CD4-positive, alpha-beta T cell treated with Interleukin-4 for 4 hours (primary cell): Measurements from ENCODE around the gene GCN1.

Experiments used
- DNase-seq: peaks from one replicate; pipeline ENCODE4 v3.0.0-alpha.2; 2020

Gene GCN1

DNA sequence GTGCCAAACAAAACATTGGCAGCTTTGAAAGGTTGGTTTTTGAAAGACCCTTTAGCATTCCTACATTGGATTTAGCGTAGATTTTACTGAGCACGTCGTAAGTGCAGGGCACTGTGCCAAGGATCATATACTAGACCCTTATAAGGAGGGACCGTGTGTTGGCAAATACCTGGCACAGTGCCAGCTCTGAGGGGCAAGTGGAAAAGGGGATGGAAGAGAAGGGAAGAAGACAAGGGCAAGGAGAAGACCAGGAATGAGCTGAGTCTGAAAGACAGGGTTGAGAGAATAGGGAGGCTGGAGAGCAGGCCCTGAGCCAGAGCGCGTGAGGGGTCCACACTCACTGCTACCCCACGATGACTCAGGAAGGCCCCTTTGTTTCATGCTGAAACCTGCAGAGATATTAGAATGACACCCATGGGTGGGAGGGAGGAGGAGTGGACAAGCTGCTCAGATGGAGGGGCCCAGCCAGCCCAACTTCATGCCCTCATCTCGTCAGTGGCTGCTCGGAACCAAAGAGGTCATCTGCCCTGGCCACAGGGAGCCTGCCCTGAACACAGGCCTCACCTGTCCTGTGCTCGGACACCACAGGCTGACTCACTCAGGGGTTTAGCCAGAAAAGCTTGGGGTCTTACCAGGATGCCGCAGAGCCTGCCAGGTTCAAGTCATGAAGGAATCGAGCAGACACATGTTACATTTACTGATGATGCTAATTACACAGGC is 103.0 kb downstream of the GCN1 start:
- no peak for DNase-seq

GRCh38 chr12:120090626-120091295 is 103.8 kb downstream of the GCN1 start:
- no peak for DNase-seq

DNA sequence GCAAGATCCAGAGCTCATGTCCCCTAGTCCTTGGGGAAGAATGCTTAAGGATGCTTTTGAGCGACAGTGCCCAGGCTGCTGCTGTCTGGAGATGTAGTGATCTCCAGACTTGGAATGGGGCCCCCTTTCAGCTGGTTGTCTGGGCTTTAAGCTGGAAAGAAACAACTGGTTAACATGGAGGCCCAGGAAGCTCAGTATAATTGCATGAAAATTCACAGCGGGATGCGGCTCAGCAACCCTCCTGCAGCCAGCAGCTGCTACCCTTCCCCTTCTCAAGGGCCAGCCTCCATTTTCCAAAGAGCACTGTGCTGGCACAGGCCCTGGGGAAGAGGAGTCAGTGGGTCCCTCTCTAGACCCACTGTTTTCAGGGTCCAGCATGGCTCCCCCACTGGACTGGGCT is 104.3 kb downstream of the GCN1 start:
- no peak for DNase-seq

GRCh38 chr12:120089796-120090195 is 104.7 kb downstream of the GCN1 start:
- DNase-seq = no peak

DNA sequence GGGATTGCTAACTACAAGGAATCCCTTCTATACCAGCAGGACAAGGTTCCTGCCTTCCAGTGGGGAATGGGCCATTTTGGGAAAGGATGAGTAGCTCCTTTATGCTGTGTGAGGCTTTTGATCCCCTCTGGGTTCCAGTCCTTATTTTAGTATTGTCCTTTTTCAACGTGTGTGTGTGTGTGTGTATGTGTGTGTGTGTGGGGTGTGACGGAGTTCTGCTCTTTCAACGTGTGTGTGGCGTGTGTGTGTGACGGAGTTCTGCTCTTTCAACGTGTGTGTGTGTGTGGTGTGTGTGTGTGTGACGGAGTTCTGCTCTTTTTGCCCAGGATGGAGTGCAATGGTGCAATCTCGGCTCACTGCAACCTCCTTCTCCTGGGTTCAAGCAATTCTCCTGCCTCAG is 105.4 kb downstream of the GCN1 start:
- no peak for DNase-seq

GRCh38 chr12:120086801-120087621 is 107.5 kb downstream of the GCN1 start:
- DNase-seq = peak; percentile 100

DNA sequence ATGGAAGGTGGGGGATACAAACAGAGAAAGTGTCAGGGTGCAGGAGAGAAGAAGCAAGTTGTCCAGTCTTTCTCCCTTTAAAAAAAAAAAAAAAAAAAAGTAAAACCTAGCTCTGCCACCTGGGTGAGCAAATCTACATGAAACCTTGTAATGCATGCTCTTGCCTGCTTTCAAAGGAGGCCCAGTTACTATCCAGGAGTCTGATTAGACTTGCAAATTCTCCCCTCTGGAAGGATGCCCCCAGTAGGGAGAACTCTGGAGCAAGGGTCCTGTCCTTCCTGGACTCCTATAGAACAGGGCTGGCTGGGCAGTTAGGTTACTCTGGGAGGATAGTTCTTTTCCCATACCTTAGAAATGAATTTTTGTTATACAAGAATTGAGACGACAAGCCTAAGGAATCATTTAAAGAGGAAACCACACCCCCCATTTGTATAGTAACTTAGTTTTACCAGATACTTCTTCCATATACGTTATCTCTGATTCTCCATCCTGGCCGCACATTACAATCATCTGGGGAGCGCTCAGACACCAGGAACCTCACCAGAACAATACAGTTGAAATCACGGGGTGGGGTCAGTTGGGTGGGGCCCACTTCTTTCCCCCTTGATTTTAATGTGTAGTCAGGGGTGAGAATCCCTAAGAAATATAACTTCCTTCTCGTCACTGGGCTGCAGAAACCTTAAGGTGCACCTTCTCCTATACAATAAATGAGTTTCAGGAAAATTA is 108.4 kb downstream of the GCN1 start:
- no peak for DNase-seq

DNA sequence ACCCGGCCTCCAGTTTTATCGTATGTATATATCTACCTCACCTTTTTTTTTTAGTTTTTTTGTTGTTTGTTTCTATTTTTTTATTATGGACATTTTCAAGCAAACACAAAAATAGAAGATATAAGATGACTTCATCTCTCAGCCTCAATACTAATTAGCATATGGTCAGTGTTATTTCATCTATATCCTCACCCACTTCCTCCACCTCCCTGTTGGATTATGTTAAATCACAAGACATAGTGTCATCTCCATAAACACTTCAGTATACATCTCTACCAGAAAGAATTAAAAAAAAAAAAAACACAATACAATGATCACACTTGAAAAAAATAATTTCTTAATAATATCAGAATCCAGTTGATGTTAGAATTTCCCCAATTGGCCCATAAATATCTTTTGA is 112.9 kb downstream of the GCN1 start:
- DNase-seq = no peak

DNA sequence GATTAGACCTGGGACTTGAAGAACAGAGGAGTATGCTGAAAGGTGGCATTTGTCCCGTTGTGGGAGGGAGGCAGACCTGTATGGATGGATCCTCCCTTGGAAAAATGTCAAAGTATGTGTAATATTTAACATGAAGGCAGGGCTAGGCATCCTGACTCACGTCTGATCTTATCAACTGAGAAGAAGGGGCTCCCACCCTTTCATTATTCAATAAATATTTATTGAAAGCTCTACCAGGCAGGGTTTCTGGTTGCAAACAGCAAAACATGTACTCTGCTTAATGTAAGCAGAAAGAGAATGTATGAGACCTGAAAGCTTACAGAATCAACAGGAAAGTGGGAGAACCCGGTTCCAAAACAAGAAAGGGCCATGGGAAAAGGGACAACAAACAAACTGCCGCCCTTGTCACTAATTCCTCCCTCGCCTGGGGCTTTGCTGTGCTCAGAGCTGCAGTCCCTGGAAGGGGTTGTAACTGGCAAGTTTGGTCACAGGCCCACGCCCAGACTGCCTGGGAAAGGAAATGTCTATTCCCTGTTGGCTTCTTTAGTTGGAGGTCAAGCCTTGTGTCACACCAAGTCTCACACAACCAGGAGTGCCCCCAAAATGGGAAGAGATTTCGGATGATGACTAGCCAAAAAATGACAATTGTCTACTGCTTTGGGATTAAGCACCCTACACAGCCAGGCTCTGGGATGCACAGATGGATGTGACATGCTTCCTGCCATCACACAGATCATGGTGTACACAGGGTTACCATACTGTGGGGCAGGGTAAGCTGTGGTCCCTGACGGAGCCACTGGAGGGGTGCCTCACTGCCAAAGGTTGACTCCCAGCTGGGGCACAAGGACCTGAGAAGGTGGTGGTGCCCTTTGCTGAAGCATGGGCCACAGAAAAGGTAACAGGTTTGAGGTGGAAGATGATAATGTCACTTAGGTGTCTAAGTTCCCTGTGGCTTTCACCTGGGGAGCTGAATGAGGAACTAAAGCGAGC is 114.8 kb downstream of the GCN1 start:
- DNase-seq = no peak

DNA sequence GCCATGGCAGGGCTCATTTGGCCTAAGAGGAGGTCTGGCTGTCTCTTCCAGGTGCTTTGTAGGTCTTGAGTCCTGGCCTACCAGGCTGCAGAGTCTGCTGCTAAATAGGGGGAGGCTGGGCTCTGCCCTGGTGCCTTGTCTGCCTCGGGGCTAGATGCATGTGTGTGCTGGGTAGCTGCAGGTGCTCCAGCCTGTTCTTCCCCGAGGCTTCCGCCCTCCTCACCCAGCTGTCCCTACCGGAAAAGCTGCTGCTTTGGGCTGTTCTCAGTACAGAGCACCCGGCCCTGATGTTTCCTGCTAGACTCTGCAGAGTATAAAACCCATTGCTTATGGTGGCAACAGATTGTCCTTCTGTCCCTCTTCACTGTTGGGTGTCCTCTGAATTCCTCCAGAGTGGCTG is 115.6 kb downstream of the GCN1 start:
- no peak for DNase-seq

DNA sequence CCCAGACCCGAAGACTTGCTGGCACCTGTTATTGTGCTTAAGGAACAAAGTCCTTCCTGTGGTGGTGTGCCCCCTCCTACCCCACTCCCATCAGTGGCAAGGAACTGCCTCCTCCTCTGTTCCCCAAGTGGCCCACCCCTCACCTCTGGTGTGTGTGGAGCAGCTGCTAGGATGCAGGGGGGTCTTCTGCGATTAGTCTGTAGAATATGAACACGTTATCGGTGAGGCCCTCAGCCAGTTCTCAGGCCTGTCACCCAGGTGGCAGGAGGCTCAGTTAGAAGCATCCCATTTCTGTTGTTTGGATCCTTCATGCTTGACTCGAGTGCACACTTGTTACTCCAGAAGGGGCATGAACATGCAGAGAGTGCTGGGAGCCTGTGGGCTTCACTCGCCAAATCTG is 117.3 kb downstream of the GCN1 start:
- no peak for DNase-seq
